Dermis lymphatic vessel endothelial cell (primary cell): ENCODE measurements around the gene CFAP410. TPM values are rescaled to one million over a fixed set of nuclear protein-coding genes. Genes with fewer than 3 reads are reported as not detected.

Experiments
- total RNA-seq: library from RNA; depleted of rRNA; stranded (reverse); fragments of >200 nt; gene quantifications from 2 replicates; pipeline ENCODE4 v1.2.1, GENCODE V29; 2014

The CFAP410 gene
- total RNA-seq = 4.9 and 6.5 TPM in 2 replicates

GRCh38 chr21:44338971-44339910 is at the start of gene CFAP410:
Gene CFAP410 (minus strand): TSS chr21:44339390. CDS start chr21:44339194, 196 bp downstream.

GRCh38 chr21:44353191-44353970 is 14.2 kb upstream of the CFAP410 start, which contains the start of gene TRPM2:
Gene TRPM2 (plus strand): TSS chr21:44353621. CDS start chr21:44353701, 80 bp downstream.

GRCh38 chr21:44299458-44300261 is 39.5 kb downstream of the CFAP410 start, which contains the start of gene PFKL:
Gene PFKL (plus strand): TSS chr21:44300053. CDS start chr21:44300106, 53 bp downstream.

GRCh38 chr21:44285138-44285992 is 53.8 kb downstream of the CFAP410 start, which contains the start of gene AIRE:
Gene AIRE (plus strand): TSS chr21:44285876. CDS start chr21:44286007, 131 bp downstream.

Other genes starting within 250 kb of the CFAP410 start
- gene PWP2, start 232.0 kb downstream of the CFAP410 start, total RNA-seq = 13.9 and 29.4 TPM in 2 replicates
- gene GATD3, start 205.7 kb downstream of the CFAP410 start, total RNA-seq = 16.0 and 38.2 TPM in 2 replicates
- gene ICOSLG, start 98.4 kb downstream of the CFAP410 start, total RNA-seq = 0.09 and 0.43 TPM in 2 replicates
- gene DNMT3L, start 77.5 kb downstream of the CFAP410 start, total RNA-seq = not detected in 2 replicates
- gene AIRE, start 53.5 kb downstream of the CFAP410 start, total RNA-seq = not detected in 2 replicates
- gene PFKL, start 39.3 kb downstream of the CFAP410 start, total RNA-seq = 235 and 327 TPM in 2 replicates
- gene TRPM2, start 14.2 kb upstream of the CFAP410 start, total RNA-seq = 0.22 and 0.43 TPM in 2 replicates
- 0.86 and 0.98 TPM in 2 replicates for gene LRRC3, start 116.1 kb upstream of the CFAP410 start, total RNA-seq
- gene KRTAP10-1, start 200.8 kb upstream of the CFAP410 start, total RNA-seq = not detected in 2 replicates
- gene KRTAP10-2, start 212.1 kb upstream of the CFAP410 start, total RNA-seq = not detected in 2 replicates
- gene KRTAP10-3, start 219.4 kb upstream of the CFAP410 start, total RNA-seq = not detected in 2 replicates
- not detected in 2 replicates for gene KRTAP10-4, start 234.3 kb upstream of the CFAP410 start, total RNA-seq
- not detected in 2 replicates for gene KRTAP10-5, start 241.2 kb upstream of the CFAP410 start, total RNA-seq